Mucosa of rectum (tissue), 2 donors: ENCODE results near the gene OR14J1.
"Not testable (repeated sequence)": the region's sequence is repeated elsewhere in the genome, so short reads cannot be mapped to it uniquely, and the experiment has no call there.

Experiments used
- H3K27ac ChIP-seq, 2 donors: one replicate each; pipeline ENCODE4 v1.7.0; 2013; ENCODE audit warnings: inconsistent platforms in 2 of 2, low read depth in 2 of 2, low read length in 2 of 2
- H3K27me3 ChIP-seq, 2 donors: one replicate each; pipeline ENCODE4 v1.7.0; 2013; ENCODE audit warnings: low read length in 2 of 2; ENCODE audit not compliant: control insufficient read depth in 2 of 2, insufficient read depth in 2 of 2
- H3K36me3 ChIP-seq, 2 donors: one replicate each; pipeline ENCODE4 v1.7.0; 2013; ENCODE audit warnings: low read length in 2 of 2; ENCODE audit not compliant: control insufficient read depth in 2 of 2, insufficient read depth in 2 of 2
- H3K4me1 ChIP-seq, 2 donors: one replicate each; pipeline ENCODE4 v1.7.0; 2013; ENCODE audit warnings: low read length in 2 of 2, mild to moderate bottlenecking in 1 of 2; ENCODE audit not compliant: control insufficient read depth in 2 of 2, insufficient read depth in 2 of 2
- H3K4me3 ChIP-seq, 2 donors: one replicate each; pipeline ENCODE4 v1.7.0; 2013; ENCODE audit warnings: low read length in 2 of 2
- H3K9ac ChIP-seq, 2 donors: one replicate each; pipeline ENCODE4 v1.7.0; 2013; ENCODE audit warnings: low read length in 2 of 2, low read depth in 1 of 2, mild to moderate bottlenecking in 1 of 2
- H3K9me3 ChIP-seq, 2 donors: one replicate each; pipeline ENCODE4 v1.7.0; 2013; ENCODE audit warnings: low read length in 2 of 2; ENCODE audit not compliant: control insufficient read depth in 2 of 2
- donor health status: healthy.
- donor health status: Normal muscosa, but diverticular disease.

The OR14J1 gene, protein sequence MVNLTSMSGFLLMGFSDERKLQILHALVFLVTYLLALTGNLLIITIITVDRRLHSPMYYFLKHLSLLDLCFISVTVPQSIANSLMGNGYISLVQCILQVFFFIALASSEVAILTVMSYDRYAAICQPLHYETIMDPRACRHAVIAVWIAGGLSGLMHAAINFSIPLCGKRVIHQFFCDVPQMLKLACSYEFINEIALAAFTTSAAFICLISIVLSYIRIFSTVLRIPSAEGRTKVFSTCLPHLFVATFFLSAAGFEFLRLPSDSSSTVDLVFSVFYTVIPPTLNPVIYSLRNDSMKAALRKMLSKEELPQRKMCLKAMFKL

DNA sequence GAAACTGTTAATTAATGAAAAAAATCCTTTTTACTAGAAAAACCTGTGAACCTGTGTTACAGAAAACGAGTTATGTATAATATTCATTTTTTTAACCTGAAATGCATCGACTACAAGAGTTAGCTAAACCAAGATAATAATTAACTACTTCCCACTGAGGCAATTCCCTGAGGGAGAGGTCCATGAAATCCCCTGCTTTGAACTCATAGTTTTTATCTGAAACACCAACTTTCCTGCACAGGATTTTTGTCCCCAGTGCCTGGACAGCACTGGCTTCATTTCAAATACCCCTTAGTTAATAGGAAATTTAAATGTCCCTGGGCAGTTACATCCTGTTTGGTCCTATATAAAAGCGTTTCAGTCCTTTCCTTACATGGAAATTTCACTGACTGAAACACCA lies at the start of gene OR14J1:
Gene OR14J1, plus strand, starts transcription at position 386 of the 400 bp plus-strand sequence. CDS start 4,989 bp downstream, outside the sequence.
- H3K9me3 ChIP-seq = no peaks in the 10 kb centered on the region
- no peak within 1 kb of the TSS for H3K4me3 ChIP-seq
- no peaks in the 10 kb centered on the region for H3K27me3 ChIP-seq
- H3K4me1 ChIP-seq = no peaks in the 10 kb centered on the region
- H3K9ac ChIP-seq = no peak within 1 kb of the TSS
- no peaks in the 10 kb centered on the region for H3K36me3 ChIP-seq
- H3K27ac ChIP-seq = no peak within 1 kb of the TSS

DNA sequence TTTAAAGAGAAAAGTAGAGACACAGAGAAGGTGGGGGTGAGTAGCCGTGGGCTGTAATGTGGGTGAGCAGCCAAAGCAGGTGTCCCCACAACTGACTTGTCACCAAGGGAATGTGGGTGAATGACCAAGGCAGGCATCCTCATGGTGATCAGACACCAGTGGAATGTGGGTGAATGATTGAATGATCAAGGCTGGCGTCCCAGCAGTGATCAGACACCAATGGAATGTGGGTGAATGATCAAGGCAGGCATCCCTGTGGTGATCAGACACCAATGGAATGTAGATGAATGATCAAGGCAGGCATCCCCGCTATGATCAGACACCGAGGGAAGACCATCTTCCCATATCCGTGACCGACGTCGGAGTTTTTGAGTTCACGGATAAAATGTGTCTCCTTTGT lies 49.8 kb upstream of the OR14J1 start:
- Histone ChIP-seq H3K4me1 (no peaks in the 10 kb centered on the region), H3K27me3 (no peaks in the 10 kb centered on the region), H3K9ac (no peak overlapping the region), H3K27ac (no peak overlapping the region), H3K4me3 (no peak overlapping the region), H3K36me3 (no peaks in the 10 kb centered on the region), H3K9me3 (no peaks in the 10 kb centered on the region)

DNA sequence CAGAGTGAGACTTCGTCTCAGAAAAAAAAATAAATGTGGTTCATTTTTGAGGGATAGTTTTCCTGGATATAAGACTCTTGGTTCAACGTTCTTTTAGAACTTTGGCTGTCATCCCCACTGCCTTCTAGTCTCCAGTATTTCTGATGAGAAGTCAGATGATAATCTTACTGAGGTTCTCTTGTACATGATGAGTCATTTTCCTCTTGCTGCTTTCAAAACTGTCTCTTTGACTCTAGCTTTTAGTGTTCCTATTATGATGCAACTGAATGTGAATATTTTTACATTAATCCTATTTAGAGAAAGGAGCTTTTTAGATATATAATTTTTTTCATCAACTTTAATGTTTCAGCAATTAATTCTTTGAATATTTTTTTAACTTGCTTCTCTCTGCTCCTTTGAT lies 46.0 kb upstream of the OR14J1 start:
- no peaks in the 10 kb centered on the region for H3K9me3 ChIP-seq
- H3K9ac ChIP-seq = no peak overlapping the region
- no peaks in the 10 kb centered on the region for H3K27me3 ChIP-seq
- H3K36me3 ChIP-seq = no peaks in the 10 kb centered on the region
- H3K27ac ChIP-seq = no peak overlapping the region
- H3K4me1 ChIP-seq = no peaks in the 10 kb centered on the region
- no peak overlapping the region for H3K4me3 ChIP-seq

DNA sequence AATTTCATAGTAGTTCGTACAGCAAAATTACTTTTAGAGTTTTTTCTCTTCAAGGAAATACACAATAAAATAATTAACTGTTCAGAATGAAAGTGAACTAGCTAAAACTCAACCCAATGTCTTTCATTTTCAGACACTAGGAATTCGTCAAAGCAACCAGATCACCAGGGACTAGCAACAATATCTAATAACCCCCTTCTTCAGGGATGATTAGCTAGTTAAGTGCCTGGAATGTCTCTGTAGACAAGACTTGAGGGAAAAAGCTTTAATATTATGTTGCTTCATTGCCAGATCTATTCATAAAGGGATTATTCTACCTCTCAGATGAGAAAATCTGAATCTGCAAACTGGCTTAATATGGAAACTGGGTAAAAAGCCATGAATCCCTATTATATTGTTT lies 41.8 kb upstream of the OR14J1 start:
- Histone ChIP-seq H3K9ac (no peak overlapping the region), H3K27me3 (no peaks in the 10 kb centered on the region), H3K9me3 (no peaks in the 10 kb centered on the region)

DNA sequence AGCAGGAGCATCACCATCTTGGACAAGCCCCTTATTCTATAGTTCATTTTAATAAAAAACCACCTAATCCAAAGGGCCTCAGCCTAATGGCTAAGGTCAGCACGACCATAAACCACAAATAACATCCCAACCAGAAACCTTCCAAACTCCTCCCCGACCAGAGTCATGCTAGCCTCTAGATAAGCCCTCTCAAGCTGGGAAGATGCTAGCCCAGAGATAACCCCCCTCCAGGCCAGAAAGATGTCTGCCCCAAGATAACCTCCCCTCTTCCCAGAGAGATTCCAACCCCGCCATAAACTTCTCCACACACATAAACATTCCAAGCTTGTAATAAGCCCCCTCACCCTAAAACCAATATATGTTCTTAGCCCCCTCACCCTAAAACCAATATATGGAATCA lies 38.5 kb upstream of the OR14J1 start:
- H3K4me1 ChIP-seq = no peaks in the 10 kb centered on the region
- no peak overlapping the region for H3K4me3 ChIP-seq
- H3K9ac ChIP-seq = no peak overlapping the region
- no peaks in the 10 kb centered on the region for H3K9me3 ChIP-seq
- H3K36me3 ChIP-seq = no peaks in the 10 kb centered on the region
- no peak overlapping the region for H3K27ac ChIP-seq
- no peaks in the 10 kb centered on the region for H3K27me3 ChIP-seq

More for the DNA sequence above, 41.8 kb upstream of the OR14J1 start:
- Histone ChIP-seq H3K4me1 (no peaks in the 10 kb centered on the region), H3K27ac (no peak overlapping the region), H3K36me3 (no peaks in the 10 kb centered on the region), H3K4me3 (no peak overlapping the region)

DNA sequence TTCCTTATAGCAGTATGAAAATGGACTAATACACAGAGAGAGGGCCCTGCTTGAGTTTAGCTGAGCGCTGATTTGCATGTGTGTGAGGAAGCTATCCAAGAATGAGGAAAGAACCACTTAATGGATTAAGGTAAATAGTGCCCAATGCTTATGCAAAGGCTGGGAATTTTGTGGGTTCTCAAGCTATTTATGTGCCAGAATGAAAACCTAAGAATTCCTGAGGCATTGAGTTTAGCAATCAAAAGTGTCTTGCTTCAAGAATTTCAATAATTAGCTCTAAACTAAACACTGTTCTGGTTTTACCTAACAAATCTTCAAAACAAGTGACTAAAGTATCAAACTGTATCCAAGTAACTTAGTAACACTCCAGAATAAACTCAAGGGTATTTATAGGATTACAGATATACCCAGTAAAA lies 7.0 kb upstream of the OR14J1 start:
- no peaks in the 10 kb centered on the region for H3K27me3 ChIP-seq
- no peak overlapping the region for H3K4me3 ChIP-seq
- no peaks in the 10 kb centered on the region for H3K4me1 ChIP-seq
- no peak overlapping the region for H3K27ac ChIP-seq
- H3K36me3 ChIP-seq = no peaks in the 10 kb centered on the region
- no peak overlapping the region for H3K9ac ChIP-seq
- H3K9me3 ChIP-seq = no peaks in the 10 kb centered on the region

DNA sequence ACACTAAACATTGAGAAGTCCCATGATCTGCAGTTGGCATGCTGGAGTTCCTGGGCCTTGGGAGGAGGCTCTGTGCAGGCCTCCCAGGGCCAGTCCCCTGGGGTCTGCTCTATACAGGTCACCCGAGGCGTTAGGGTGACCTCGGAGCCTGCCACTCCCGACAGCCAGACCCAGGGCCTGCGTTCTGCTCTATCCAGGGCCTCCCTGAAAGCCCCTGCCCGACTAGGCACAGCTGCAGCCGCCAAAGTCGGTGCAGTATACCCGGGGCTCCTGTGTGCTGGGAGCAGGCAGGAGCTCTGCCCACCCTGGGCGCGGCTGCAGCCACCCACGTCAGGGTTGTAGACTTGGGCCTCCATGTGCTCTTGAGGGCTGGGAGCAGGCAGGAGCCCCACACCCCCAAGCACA lies 6.3 kb upstream of the OR14J1 start:
- Histone ChIP-seq H3K36me3 (no peaks in the 10 kb centered on the region), H3K9ac (no peak overlapping the region), H3K27ac (no peak overlapping the region), H3K27me3 (no peaks in the 10 kb centered on the region), H3K9me3 (no peaks in the 10 kb centered on the region), H3K4me1 (no peaks in the 10 kb centered on the region), H3K4me3 (no peak overlapping the region)

DNA sequence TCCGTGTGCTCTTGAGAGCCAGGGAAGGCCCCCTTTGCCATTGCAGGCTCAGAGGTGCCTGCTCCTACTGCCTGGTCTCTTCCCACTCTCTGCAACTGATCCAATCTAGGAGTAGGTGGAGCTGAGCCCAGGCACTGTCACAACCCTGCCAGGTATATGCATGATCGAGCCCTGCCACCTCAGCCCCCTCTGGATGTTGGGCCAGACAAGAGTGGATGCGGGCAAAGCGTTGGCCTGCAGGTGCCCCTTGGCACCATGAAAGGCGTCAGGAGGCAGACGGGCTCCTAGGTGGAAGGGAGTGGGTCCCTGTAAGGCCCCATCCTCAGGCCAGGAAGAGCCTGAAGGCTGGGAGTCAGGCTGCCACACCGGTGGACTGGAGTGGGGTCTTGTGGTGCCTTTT lies 5.9 kb upstream of the OR14J1 start:
- H3K36me3 ChIP-seq = no peaks in the 10 kb centered on the region
- no peak overlapping the region for H3K27ac ChIP-seq
- H3K9me3 ChIP-seq = no peaks in the 10 kb centered on the region
- H3K4me1 ChIP-seq = no peaks in the 10 kb centered on the region
- no peaks in the 10 kb centered on the region for H3K27me3 ChIP-seq
- H3K4me3 ChIP-seq = no peak overlapping the region
- H3K9ac ChIP-seq = no peak overlapping the region

DNA sequence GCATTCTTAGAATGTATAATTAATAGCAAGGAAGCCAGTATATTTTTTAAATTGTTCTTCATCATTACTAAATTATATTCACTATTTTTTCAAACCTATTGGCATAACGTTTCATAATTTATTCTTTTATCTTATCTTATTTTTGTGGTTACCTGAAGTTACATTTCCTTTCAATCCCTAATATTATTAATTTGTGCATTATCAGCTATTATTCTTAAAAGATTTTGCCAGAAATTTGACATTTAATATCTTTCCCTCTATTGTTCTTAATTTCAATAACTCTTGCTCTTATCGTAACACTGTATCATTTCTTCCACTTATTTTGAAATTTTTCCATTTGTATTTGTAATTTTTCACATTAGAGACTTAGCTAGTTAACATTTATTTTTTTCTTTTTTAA lies 18.4 kb downstream of the OR14J1 start:
- Histone ChIP-seq H3K27me3 (no peaks in the 10 kb centered on the region), H3K27ac (no peak overlapping the region), H3K4me3 (no peak overlapping the region), H3K9ac (no peak overlapping the region), H3K4me1 (no peaks in the 10 kb centered on the region), H3K9me3 (no peaks in the 10 kb centered on the region), H3K36me3 (no peaks in the 10 kb centered on the region)

DNA sequence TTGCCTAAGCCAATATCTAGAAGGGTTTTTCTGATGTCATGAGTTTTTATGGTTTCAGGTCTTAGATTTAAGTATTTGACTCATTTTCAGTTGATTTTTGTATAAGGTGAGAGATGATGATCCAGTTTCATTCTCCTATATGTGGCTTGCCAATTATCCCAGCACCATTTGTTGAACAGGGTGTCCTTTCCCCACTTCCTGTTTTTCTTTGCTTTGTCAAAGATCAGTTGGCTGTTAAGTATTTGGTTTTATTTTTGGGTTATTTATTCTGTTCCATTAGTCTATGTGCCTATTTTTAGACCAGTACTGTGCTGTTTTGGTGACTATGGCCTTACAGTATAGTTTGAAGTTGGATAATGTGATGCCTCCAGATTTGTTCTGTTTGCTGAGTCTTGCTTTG lies 21.8 kb downstream of the OR14J1 start:
- H3K27me3 ChIP-seq, H3K9ac ChIP-seq, H3K36me3 ChIP-seq, H3K9me3 ChIP-seq, H3K27ac ChIP-seq, H3K4me3 ChIP-seq, H3K4me1 ChIP-seq: not testable (repeated sequence)

DNA sequence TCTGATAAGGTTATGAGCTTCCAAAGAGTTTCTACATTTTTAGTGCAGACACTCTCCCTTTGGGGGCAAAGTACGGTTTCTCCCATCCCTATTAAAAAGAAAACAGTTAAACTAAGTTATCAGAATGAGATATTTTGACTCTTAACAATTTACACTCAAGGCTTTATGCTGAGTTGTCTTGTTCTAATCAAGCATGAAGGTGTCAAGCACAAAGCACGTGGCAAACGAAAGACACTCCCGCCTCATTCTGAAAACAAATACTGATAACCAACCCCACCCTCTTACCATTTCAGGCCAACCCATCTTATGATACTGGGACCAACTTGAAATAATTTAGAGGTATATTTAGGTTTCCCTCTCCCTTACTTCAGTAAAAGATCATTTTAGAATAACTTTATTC lies 24.3 kb downstream of the OR14J1 start:
- Histone ChIP-seq H3K4me3 (no peak overlapping the region), H3K9me3 (no peaks in the 10 kb centered on the region), H3K27ac (no peak overlapping the region), H3K27me3 (no peaks in the 10 kb centered on the region), H3K4me1 (no peaks in the 10 kb centered on the region), H3K36me3 (no peaks in the 10 kb centered on the region), H3K9ac (no peak overlapping the region)
